ENCODE measurements around the gene ZNF581.

ZNF581 gene

DNA sequence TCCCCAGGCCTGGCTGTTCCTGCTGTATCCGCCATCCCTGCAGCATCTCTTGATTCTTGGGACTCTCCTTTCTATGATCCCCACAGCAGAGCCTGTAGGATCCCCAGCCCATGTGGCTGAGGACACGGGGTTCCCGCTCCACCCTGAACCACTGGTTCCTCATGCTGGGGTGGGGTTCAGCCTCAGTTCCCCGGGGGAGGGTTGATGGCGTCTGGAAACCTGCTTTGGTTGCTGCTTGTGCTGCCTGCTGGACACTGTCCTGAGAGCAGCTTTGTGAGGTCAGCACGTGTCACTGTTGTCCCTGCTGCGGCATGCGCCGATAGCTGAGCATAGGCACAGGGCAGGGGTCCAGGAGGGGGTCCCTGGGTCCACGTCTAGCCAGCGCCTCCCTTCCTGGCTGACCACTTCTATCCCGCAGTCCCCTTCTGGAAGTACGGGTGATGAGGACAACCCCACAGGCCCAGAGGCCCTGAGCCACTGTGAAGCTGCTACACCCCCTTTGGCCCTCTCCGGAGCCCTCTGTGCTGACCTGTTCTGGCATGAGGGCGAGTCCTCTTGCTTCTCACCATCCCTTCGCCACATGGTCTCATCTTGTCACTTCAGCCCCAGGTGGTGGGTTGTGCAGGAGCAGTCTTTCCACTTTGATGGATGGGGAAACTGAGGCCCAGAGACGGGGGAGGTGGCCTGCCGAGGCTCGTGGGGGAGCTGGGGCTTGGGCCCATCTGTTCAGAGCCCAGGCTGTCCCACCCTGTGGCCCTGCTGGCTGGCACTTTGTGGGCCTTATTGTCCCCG, 37.1 kb downstream of the ZNF581 start:
- DNase-seq: no peak

DNA sequence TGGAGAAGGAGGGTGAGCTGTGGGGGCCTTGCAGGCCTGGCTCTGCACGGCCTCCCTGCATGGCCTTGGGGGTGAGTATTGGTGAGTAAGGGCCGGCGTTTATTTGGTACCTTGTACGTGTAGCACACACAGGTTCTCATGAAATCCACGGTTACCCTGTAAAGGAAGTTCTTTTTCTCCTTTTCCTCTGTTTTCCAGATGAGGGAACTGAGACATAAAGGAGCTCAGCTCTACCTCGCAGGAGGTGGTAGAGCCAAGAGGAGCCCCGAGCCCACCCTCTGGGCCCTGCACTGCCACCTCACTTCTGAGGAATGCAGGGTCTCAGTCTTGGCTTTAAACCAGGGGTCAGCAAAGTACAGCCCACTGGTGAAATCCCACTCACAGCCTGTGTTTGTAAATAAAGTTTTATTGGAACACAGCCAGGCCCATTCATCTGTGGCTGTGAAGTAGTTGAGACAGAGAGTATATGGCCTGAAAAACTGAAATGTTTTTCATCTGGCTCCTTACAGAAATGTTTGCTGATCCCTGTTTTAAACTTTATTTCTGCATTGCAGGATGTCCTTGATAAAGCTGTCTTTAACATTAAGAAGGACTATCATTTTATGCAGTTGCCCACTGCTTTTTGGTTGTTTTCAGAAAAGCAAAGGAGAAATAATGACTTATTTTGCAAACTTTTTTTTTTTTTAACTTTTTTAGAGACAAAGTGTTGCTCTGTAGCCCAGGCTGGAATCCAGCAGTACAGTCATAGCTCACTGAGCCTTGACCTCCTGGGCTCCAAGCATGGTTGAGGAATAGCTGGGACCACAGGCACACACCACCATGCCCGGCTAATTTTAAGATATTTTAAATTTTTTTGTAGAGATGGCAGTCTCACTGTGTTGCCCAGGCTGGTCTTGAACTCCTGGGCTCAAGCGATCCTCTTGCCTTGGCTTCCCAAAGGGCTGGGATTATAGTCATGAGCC, 38.0 kb downstream of the ZNF581 start:
- no peak for DNase-seq

DNA sequence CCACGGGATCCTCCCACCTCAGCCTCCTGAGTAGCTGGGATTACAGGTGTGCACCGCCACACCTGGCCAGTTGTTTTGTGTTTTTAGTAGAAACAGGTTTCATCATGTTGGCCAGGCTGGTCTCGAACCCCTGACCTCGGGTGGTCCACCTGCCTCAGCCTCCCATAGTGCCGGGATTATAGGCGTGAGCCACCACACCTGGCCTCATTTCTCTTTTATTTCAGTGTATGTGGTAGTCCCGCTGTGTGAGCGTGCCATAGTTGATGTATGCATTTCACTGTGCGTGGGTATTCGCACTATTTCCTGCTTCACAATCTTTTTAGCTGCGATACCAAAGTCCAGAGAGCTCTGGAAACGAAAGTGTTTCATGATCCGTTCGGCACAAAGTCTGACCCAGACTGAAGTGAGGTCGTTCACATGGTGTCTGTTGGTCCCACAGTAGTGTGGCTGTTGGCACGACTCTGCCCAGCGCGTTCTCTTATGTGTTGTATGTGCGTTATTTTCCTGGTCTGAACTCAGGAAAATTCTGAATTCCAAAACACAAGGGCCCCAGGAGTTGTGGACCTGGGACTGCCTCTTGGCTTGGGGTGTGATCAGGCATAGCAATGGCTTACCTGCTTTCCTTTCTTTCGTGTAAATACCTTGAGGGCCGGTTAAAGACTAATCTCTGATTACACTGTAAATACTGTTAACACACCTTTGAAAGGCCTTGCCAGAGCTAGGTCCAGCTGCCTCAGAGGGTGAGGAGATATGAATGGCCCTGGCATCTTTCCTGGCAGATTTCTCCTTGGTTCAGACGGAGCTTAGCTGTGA, 40.2 kb downstream of the ZNF581 start:
- DNase-seq: no peak

DNA sequence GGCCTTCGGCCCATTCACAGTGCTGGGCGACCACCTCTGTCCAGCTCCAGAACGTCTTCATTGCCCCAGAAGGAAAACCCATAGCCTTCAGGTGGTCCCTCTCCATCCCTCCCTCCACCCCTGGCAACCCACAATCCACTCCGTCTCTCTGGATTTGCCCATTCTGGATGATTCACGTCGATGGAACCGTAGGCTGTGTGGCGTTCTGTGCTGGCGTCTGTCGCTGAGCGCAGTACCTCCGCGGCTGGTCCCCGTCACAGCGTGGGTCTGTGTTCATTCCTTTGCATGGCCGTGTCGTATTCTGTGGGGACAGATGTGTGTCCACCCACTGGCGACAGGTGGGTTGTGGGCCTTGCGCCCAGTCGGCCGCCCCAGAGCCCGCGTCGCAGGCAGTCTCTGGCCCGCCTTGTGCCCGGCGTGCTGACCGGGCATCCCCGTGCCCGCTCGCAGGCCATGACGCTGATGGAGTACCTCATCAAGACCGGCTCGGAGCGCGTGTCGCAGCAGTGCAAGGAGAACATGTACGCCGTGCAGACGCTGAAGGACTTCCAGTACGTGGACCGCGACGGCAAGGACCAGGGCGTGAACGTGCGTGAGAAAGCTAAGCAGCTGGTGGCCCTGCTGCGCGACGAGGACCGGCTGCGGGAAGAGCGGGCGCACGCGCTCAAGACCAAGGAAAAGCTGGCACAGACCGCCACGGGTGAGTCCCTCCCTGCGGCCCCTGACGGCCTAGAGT, 41.7 kb downstream of the ZNF581 start:
- no peak for DNase-seq

DNA sequence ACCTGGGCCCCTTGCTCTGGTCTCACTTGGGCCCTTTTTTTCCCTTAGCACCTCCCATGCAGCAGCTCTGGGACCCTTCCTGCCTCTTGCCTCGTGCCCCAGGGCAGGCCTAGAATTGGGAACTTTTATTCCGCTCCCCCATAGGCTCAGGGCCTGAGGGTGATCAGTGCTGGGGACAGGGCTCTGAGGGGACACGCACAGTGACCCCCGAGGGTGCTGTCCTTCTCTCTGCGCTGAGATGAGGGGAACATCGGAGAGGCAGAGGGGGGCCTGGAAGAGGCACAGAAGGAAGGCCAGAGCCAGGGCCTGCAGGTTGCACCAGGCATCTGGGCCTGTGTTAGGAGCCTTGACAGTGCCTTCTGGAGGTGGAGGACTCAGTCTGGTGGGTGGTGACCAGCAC, 42.3 kb downstream of the ZNF581 start:
- DNase-seq: no peak

DNA sequence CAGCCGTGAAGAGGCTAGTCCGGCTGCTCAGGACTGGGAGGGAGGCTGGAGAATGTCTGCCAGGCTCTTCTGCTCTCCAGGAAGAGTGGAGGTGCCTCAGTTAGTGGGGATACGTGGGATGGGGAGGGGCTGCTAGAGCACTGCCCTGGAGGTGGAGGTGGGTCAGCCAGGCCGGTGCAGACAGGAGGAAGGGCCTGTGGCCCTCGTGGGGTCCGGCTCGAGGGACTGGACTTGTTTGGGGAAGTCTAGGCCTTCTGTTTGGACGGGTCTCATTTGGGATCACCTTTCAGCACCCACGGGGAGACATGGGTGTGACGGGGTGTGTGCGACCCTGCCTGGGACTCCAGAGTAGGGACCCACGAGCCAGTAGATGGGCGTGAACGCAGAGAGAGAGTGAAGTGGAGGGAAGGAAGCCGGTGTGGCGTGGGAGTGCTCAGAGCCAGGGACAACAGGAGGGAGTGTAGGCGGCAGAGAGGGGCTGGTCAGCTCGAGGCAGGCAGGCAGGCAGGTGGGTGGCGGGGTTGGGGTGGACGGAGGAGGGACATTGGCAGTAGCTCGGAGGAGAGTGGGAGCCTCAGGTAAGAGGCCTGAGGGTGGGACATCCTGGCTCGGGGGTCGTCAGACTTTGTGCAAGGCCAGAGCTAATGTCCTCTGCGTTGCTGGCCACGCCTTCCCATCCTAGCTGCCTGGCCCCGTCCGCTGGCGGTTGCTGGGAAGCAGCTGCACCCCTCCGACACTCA, 43.0 kb downstream of the ZNF581 start:
- no peak for DNase-seq

DNA sequence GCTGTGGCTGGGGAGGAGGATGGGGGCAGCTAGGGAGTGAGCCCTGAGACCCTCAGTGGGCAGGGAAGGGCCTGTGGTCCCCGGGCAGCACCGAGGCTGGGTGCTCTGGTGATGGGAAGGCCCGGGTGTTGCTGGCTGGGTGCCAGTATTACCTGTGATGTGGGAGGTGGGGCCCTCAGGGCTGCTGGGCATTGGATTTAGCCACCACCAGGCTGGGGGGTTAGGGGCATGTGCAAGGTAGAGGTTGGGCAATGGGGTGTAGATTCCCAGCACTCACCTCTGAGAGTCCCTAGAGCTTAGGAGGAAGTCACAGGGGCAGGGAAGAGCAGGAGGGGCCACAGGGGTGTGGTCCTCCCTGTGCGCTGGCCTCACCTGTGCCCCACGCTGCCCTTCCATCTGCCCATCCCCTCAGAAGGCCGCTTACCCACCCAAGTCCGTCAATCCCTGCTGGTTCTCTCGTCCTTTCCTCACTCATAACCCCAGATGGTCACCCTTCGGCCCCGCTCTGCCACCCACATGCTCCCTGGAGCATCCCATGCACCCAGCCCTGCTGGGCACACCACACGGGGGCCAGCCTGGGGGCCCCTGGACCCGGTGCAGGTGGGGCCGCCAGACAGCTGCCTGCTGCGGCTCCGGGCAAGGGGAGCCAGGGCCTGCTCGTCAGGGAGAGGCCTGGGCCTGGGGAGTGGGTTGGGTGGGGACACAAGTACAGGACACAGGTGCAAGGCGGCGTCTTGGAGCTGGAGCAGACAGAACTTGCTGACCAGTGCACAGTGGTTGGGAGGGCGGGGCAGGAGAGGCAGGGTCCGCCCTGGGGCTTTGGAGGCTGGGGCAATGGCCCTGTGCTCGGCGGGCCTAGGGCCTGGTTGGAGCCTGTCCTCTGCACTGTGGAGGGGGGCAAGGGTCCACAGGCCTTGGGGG, 44.1 kb downstream of the ZNF581 start:
- no peak for DNase-seq

DNA sequence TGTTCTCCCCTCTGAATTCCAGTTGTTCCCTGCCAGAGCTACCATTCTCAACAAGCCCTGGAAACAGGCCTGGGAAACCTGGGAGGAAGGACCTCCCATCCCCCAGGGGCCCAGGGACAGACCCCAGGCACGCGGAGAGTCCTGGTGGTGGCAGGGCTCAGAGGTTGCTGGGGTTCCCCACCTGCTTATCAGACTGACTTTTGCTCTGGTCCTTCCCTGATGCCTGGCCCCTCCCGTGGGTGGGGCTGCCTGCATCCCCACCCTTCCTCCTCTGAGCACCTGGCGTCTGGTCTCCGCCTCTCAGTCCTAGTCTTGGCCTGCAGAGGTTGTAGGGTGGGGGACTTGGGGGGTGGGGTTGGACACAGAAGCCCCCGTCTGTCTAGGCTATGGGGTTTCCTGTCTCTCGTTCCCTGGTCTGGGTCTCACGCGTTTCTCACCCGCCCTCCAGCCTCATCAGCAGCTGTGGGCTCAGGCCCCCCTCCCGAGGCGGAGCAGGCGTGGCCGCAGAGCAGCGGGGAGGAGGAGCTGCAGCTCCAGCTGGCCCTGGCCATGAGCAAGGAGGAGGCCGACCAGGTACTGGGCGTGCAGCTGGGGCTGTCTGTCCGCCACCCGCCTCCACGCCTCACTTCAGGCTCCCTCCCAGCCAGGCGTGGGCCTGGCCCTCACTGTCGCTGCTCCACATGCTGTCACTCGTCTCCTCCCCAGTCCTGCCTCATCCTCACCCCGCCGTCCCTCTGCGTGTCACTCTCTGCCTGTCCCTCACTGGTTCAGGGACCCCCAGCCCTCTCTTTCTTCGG, 45.2 kb downstream of the ZNF581 start:
- DNase-seq: no peak

DNA sequence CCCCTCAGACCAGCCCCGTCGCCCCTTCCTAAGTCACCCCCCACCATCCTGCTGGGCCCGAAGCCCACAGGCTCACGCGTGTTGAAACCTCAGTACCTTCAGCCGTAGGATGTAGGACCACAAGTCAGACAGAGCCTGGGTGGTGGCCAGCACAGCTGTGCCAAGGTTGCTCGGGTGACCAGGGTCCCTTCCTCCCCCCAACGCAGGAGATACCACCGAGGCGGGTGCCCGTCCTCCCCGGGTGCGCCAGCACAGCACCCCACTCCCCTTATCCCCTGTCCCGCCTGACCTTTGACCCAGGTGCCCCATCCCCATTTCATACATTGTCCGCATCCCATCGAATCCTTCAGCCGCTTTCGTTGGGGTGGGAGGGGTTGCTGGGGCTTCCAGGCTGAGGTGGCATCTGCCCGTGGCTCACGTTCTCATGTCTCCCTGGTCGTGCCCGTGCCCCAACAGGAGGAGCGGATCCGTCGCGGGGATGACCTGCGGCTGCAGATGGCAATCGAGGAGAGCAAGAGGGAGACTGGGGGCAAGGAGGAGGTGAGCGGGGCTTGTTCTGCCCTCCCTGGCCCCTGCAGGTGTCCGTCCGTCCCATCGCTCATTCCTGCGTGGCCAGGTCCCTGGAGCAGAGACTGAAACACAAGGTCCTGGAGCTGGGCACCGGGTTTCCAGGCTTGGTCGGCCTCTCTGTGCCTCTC, 46.1 kb downstream of the ZNF581 start:
- no peak for DNase-seq

DNA sequence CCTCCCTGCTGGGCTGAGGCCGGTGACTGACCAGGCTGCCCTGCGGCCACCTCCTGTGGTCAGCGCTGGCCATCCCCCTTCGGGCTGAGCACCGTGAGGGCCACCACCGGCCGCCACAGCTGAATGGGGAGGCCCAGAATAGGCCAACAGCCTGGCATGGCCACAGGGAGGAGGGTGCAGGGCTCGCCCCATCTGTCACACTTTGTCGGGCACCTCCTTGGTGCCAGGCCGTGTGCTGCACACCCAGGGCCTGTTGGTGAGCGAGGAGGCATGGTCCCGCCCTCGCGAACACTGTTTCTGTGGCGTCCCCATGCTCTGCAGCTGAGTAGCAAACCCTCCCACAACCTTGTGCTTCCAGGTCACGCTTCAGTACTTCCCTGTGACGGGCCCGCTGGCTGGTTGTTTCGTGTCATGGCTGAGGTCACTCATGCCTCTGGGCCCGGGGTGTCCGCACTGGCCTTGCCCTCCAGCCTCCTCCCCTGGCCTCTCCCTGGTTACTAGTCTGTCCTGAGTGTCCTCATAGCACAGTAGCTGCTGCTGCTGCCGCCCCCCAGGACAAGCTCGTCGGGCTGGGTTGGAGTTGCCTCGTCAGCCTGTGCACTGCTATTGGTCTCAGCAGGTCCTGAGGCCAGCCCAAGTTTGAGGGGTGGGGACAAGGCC, 46.8 kb downstream of the ZNF581 start:
- no peak for DNase-seq

DNA sequence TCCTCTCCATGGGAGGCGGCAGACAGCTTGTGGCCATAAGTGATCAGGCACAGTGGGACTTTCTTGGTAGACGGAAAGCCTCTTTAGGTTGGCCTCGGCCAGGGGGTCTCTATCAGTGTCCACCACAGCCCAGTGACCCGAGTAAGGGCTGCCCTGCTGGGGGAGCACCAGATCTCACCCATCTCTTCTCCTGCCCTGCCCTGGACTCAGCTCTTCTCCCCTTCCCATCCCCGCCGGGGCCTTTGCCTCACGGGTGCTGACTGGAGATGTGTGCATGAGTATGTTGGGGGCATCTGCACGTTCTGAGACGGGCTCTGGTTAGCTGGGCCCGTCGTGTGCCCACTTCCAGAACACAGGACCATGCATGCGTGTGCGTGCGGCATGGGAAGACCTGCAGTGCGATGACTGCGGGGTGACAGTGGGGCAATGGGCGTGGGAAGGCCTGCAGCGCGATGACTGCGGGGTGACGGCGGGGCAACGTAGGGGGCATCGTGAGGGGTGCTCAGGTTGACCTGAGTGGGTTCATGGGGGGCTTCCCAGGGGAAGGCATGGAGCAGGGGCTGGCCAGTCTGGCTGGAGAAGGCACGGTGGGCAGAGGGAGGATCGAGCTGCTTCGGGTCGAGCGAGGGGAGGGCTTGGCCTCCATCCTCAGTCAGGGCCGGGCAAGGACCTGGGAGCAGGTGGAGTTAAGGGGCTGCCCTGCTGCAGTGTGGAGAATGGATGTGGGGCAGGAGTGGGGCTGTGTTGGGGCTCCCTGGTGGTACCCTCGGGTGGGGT, 47.5 kb downstream of the ZNF581 start:
- DNase-seq: no peak

DNA sequence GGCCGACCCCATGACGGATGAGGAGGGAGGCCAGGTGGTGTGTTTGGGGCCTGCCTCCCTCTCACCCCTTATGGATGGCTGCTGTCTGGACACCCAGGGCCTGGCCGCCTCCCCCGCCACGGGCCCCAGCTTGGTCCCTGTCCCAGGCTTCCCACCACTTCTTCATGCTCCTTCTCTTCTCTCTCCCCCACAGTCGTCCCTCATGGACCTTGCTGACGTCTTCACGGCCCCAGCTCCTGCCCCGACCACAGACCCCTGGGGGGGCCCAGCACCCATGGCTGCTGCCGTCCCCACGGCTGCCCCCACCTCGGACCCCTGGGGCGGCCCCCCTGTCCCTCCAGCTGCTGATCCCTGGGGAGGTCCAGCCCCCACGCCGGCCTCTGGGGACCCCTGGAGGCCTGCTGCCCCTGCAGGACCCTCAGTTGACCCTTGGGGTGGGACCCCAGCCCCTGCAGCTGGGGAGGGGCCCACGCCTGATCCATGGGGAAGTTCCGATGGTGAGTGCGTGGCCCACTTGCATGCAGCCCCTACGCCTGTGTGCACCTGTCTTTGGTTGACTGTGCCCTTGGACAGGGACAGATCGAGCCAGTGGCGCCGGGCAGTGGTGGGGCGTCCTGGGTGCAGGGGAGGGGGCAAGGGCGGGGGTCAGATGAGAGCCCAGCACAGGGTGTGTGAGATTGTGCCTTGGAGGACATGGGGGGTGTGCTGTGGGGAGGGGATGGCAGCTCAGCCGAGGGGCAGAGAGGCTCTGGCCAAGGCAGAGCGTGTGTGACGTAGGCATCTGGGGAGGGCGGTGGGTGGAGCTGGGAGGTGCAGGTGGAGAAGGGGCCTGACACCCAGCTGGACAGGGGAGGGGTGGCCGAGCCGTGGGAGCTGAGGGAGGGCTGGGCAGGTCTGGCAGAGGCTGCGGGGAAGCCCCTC, 48.4 kb downstream of the ZNF581 start:
- no peak for DNase-seq

DNA sequence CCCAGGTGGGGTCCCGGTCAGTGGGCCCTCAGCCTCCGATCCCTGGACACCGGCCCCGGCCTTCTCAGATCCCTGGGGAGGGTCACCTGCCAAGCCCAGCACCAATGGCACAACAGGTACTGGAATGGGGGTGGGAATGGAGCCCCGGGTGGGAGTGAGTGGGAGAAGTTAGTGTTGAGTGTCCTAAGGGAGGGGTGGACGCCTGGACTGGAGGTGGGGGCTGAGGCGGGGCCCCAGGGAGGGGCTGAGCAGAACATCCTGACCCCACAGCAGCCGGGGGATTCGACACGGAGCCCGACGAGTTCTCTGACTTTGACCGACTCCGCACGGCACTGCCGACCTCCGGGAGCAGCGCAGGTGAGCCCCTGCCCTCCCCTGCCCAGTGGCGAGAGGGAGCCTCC, 49.2 kb downstream of the ZNF581 start:
- DNase-seq: no peak

DNA sequence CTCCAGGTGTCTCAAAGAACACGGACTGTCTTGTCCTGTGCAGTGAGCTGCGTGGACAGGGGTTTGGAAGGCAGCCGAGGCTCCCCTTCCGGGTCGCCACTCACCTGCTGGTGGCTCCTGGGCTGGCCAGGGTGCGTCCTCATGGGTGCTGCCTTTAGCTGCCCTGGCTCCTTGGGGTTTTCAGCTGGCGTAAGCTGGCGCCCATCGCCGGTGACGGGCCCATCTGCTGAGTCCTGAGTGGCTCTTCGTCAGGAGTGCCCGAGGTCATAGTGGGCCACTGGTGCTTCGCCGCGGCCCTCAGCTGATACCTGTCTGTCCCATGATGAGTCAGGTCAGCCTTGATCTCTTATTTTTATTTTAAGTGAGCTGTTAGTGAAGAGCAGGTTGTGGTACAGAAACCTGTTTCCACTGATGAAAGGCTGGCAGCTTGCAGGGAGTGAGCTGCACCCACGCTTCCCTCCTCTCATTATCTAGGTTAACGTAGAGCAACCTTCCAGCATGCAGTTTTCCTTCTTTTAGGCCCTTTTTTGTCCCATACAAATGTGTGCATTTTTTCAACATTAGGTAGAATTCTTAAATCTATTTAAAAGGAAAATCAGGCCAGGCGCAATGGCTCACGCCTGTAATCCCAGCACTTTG, 50.0 kb downstream of the ZNF581 start:
- no peak for DNase-seq

DNA sequence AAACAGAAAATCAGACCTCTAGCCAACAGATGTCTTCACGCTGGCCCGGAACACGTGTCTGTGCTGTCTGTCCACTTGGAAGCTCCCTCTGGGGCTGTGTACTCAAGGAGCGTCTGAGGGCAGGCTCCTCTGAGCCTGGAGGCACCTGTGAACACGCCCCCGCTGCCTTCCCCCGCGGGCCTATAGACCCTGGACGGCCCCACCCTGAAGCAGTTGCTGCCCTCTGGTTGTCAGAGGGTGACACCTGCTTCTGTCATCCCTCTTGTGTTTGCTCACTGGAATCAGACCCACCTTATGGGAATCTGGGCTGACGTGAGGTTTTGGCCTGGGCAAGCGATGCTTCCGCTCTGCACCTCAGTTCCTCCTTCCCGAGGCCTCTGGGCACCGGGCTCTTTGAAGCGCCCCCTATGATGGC, 50.8 kb downstream of the ZNF581 start:
- no peak for DNase-seq

All from T-helper 2 cell (primary cell).